Osteocyte (in vitro differentiated cells): Measurements from ENCODE around the gene NAB2. TPM values are rescaled to one million over a fixed set of nuclear protein-coding genes. Genes with fewer than 3 reads are reported as not detected.
A peak's percentile ranks its signal among the peaks of the same experiment; 100 is the strongest.

Experiments used
- DNase-seq: peaks from one replicate; pipeline ENCODE4 v3.0.0; 2021; ENCODE audit warnings: mixed read lengths; ENCODE audit not compliant: unreplicated experiment; ENCODE audit errors: extremely low spot score
- H3K27ac Mint-ChIP-seq: one replicate; pipeline ENCODE4 v1.8.0; 2021; ENCODE audit warnings: mild to moderate bottlenecking, mixed read lengths; ENCODE audit not compliant: unreplicated experiment
- H3K27me3 Mint-ChIP-seq: one replicate; pipeline ENCODE4 v1.8.0; 2021; ENCODE audit warnings: mixed read lengths; ENCODE audit not compliant: unreplicated experiment
- H3K36me3 Mint-ChIP-seq: one replicate; pipeline ENCODE4 v1.8.0; 2021; ENCODE audit warnings: mixed read lengths; ENCODE audit not compliant: unreplicated experiment
- H3K4me1 Mint-ChIP-seq: one replicate; pipeline ENCODE4 v1.8.0; 2021; ENCODE audit warnings: mixed read lengths; ENCODE audit not compliant: unreplicated experiment
- H3K4me3 Mint-ChIP-seq: one replicate; pipeline ENCODE4 v1.8.0; 2021; ENCODE audit warnings: mild to moderate bottlenecking, moderate library complexity, mixed read lengths; ENCODE audit not compliant: unreplicated experiment
- H3K9me3 Mint-ChIP-seq: one replicate; pipeline ENCODE4 v1.8.0; 2021; ENCODE audit warnings: mixed read lengths; ENCODE audit not compliant: unreplicated experiment
- CTCF ChIP-seq: fragments of 200-600 bp; sonication (generic); IDR thresholded peaks from 2 replicates; pipeline ENCODE4 v1.5.0; 2021; ENCODE audit warnings: antibody characterized with exemption, mild to moderate bottlenecking, moderate library complexity
- total RNA-seq: library from RNA; stranded (reverse); gene quantifications from 2 replicates; pipeline ENCODE4 v1.2.1, GENCODE V29; 2021

The NAB2 gene
- total RNA-seq, 1 donor from 2014 or later = 42.8 TPM

- Mint-ChIP-seq H3K27me3 (no peaks in the 10 kb centered on the region), H3K27ac (no peak overlapping the region), H3K9me3 (no peaks in the 10 kb centered on the region), H3K4me3 (no peak overlapping the region), H3K4me1 (peaks cover 34% of the 10 kb centered on the region), H3K36me3 (peaks cover 32% of the 10 kb centered on the region)
- peak; percentile 70 for DNase-seq
- TF ChIP-seq CTCF = no peak
Measured at GRCh38 chr12:57096099-57096572, 7.2 kb downstream of the NAB2 start.

DNA sequence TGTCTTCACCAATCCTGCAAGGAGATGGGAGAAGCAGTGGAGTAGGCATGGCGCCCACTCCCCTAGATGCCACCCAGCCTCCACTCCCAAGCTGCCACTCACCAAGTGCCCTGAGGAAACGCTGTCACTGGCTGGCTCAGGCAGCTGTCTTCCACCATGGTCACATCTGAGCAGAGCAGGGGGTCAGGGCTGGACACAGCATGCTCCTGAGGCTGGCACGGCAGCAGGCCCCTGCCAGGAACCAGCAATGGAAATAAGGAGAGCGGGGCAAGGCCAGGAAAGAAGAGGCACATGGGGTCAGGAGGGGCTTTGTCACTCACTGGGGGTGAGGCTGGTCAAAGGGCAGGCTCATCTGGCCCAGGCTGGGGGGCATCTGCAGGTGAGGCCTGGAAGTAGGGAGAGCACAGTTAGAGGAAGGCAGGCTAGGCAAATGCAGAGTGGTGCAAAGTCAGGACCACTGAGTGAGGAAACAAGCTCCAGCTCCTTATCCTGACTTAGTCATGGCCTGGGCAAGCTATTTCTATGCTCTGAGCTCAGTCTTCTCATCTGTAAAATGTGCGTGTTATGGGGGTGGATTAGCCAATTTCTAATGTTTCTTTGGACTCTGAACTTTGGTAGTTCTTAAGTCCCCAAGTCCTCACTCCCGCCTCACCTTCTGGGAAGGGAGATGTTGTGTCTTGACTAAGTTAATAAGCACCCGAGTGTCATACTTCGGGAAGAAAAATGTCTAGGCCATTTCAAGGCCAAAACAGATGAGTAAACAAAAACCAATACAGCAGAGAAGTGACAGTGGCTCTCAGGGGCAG is 8.0 kb downstream of the NAB2 start:
- no peaks in the 10 kb centered on the region for H3K27me3 Mint-ChIP-seq
- H3K9me3 Mint-ChIP-seq = no peaks in the 10 kb centered on the region
- peak; percentile 80 for DNase-seq
- peaks cover 32% of the 10 kb centered on the region for H3K36me3 Mint-ChIP-seq
- peak overlapping the region; percentile 58 for H3K27ac Mint-ChIP-seq
- H3K4me1 Mint-ChIP-seq = peaks cover 28% of the 10 kb centered on the region
- H3K4me3 Mint-ChIP-seq = no peak overlapping the region
- TF ChIP-seq CTCF = no peak

- Mint-ChIP-seq H3K27me3 (no peaks in the 10 kb centered on the region), H3K27ac (no peak overlapping the region), H3K9me3 (no peaks in the 10 kb centered on the region), H3K4me3 (no peak overlapping the region), H3K36me3 (peaks cover 32% of the 10 kb centered on the region), H3K4me1 (peaks cover 24% of the 10 kb centered on the region)
- DNase-seq = no peak
- TF ChIP-seq CTCF = no peak
Measured at GRCh38 chr12:57097554-57097835, 8.6 kb downstream of the NAB2 start.

DNA sequence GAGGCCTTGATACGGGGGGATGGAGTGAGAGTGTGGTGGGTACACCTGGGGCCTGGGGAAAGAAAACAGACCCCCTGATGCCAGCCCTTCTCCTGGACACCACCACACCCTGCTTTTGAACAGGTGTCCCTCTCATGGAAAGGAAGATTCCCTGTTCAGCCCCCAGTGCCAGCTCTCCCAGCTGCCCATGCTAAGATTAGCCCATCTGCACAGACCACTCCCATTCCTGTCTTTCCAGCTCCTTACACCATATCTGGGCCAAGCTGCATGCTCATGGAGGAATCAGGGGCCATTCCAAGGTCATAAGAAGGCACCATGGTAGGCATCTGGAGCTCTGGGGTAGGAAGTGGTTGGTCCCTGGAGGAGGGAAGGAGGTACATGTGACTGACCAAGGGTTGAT is 9.6 kb downstream of the NAB2 start:
- no peak overlapping the region for H3K4me3 Mint-ChIP-seq
- no peak for DNase-seq
- no peak for TF ChIP-seq CTCF
- peaks cover 15% of the 10 kb centered on the region for H3K4me1 Mint-ChIP-seq
- no peak overlapping the region for H3K27ac Mint-ChIP-seq
- no peaks in the 10 kb centered on the region for H3K9me3 Mint-ChIP-seq
- H3K36me3 Mint-ChIP-seq = peaks cover 24% of the 10 kb centered on the region
- H3K27me3 Mint-ChIP-seq = no peaks in the 10 kb centered on the region

GRCh38 chr12:57099047-57099714 is 10.3 kb downstream of the NAB2 start:
- H3K9me3 Mint-ChIP-seq = no peaks in the 10 kb centered on the region
- peaks cover 11% of the 10 kb centered on the region for H3K4me1 Mint-ChIP-seq
- H3K4me3 Mint-ChIP-seq = no peak overlapping the region
- no peak for DNase-seq
- peaks cover 24% of the 10 kb centered on the region for H3K36me3 Mint-ChIP-seq
- no peaks in the 10 kb centered on the region for H3K27me3 Mint-ChIP-seq
- peak overlapping the region; percentile 5 for H3K27ac Mint-ChIP-seq
- TF ChIP-seq CTCF = no peak
